Activated T-helper 1 cell treated with anti-CD3 and anti-CD28 coated beads, Interleukin-2, amount 50 U/mL, for 16 hours (primary cell): ENCODE data around the gene DYTN.

ENCODE experiments used
- DNase-seq, 2 donors: peaks; one replicate each; pipeline ENCODE4 v3.0.0-alpha.2; 2020; ENCODE audit warnings: low read depth in 1 of 2, low spot score in 1 of 2

Gene DYTN

GRCh38 chr2:206616151-206616550 lies 102.0 kb downstream of the DYTN start:
- no peak for DNase-seq

- no peak for DNase-seq
Observed at GRCh38 chr2:206615417-206616089, 102.6 kb downstream of the DYTN start.

GRCh38 chr2:206614811-206615210 lies 103.4 kb downstream of the DYTN start:
- DNase-seq, result no peak

- no peak for DNase-seq
Observed at GRCh38 chr2:206611736-206612135, 106.5 kb downstream of the DYTN start.

- no peak for DNase-seq
Observed at GRCh38 chr2:206611191-206611590, 107.0 kb downstream of the DYTN start.

- no peak for DNase-seq
Observed at GRCh38 chr2:206610451-206610850, 107.7 kb downstream of the DYTN start.

- no peak for DNase-seq
Observed at GRCh38 chr2:206603243-206603642, 115.0 kb downstream of the DYTN start.
